ENCODE data around the gene CYTIP. TPM values are rescaled to one million over a fixed set of nuclear protein-coding genes. Genes with fewer than 3 reads are reported as not detected.
"Not testable (repeated sequence)": the region's sequence is repeated elsewhere in the genome, so short reads cannot be mapped to it uniquely, and the experiment has no call there.

The CYTIP gene
- total RNA-seq, 4 donors from 2014 or later: 0.26 to 5.5 (median 2.6) TPM; not detected in 1

DNA sequence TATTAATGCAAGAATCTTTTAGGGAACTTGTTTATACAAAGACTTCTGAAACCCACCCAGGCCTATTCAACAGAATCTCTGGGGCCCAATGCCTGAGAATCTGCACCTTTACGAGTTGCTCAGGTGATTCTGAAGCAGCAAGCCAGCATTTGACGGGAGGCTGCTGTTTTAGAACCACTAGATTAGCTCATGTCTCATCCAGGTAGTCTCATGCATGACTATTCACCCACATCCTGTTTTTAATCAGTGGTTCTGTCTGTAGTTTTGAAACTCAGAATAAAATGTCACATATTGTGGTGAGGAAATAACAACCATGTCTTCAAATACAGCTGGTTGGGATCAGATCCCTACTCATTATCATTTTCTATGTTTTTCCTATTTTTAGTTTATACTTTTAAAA, 39.5 kb downstream of the CYTIP start:
- no peak for DNase-seq
- no peak for TF ChIP-seq POLR2A (IDR thresholded peaks at IDR 0.05)
- TF ChIP-seq, protein P1, sequence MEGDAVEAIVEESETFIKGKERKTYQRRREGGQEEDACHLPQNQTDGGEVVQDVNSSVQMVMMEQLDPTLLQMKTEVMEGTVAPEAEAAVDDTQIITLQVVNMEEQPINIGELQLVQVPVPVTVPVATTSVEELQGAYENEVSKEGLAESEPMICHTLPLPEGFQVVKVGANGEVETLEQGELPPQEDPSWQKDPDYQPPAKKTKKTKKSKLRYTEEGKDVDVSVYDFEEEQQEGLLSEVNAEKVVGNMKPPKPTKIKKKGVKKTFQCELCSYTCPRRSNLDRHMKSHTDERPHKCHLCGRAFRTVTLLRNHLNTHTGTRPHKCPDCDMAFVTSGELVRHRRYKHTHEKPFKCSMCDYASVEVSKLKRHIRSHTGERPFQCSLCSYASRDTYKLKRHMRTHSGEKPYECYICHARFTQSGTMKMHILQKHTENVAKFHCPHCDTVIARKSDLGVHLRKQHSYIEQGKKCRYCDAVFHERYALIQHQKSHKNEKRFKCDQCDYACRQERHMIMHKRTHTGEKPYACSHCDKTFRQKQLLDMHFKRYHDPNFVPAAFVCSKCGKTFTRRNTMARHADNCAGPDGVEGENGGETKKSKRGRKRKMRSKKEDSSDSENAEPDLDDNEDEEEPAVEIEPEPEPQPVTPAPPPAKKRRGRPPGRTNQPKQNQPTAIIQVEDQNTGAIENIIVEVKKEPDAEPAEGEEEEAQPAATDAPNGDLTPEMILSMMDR (IDR thresholded peaks at IDR 0.05): no peak
- no peak overlapping the region for H3K27ac ChIP-seq
- no peaks in the 10 kb centered on the region for H3K9me3 ChIP-seq
- H3K4me1 ChIP-seq: no peaks in the 10 kb centered on the region
- H3K36me3 ChIP-seq: no peaks in the 10 kb centered on the region
- H3K4me3 ChIP-seq: no peak overlapping the region
- intact Hi-C loops (cut with DNase I; ENCODE audit: low total_unique reads): no loop called here
- H3K27me3 ChIP-seq: no peaks in the 10 kb centered on the region

DNA sequence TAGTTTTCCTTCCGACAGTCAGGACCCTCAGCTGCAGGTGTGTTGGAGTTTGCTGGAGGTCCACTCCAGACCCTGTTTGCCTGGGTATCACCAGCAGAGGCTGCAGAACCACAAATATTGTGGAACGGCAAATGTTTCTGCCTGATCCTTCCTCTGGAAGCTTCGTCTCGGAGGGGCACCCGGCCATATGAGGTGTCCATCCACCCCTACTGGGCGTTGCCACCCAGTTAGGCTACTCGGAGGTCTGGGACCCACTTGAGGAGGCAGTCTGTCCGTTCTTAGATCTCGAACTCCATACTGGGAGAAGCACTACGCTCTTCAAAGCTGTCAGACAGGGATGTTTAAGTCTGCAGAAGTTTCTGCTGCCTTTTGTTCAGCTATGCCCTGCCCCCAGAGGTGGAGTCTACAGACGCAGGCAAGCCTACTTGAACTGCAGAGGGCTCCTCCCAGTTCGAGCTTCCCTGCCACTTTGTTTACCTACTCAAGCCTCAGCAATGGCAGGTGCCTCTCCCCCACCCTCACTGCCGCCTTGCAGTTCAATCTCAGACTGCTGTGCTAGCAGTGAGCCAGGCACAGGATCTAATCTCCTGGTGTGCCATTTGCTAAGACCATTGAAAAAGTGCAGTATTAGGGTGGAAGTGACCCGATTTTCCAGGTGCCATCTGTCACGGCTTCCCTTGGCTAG, 40.9 kb downstream of the CYTIP start:
- H3K4me1 ChIP-seq; DNase-seq; intact Hi-C loops (cut with DNase I; ENCODE audit: low total_unique reads); H3K36me3 ChIP-seq; H3K27ac ChIP-seq; H3K4me3 ChIP-seq; H3K27me3 ChIP-seq; H3K9me3 ChIP-seq: not testable (repeated sequence)

DNA sequence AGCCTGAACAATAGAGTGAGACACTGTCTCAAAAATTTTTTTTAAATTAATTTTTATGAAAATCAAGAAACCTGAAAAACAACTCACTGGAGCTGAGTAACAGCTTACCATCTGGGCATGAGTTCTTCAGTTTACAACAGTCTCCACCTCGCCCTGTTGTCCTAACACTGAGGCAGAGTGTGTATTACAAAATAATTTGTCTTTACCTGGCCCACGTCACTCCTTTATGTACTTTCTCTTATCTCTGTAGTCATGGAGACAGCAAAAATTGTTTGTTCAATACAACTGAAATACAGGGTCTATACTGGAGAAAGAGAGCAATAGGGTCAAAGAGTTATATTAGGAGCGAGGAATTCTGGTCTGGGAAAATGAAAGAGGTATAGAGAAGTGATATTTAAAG, 48.1 kb downstream of the CYTIP start:
- no peak for DNase-seq
- intact Hi-C loops (cut with DNase I; ENCODE audit: low total_unique reads): no loop called here
- no peak for TF ChIP-seq POLR2A (IDR thresholded peaks at IDR 0.05)
- Histone ChIP-seq H3K9me3 (no peaks in the 10 kb centered on the region), H3K27ac (no peak overlapping the region), H3K4me3 (no peak overlapping the region), H3K4me1 (no peaks in the 10 kb centered on the region), H3K36me3 (no peaks in the 10 kb centered on the region), H3K27me3 (no peaks in the 10 kb centered on the region)

DNA sequence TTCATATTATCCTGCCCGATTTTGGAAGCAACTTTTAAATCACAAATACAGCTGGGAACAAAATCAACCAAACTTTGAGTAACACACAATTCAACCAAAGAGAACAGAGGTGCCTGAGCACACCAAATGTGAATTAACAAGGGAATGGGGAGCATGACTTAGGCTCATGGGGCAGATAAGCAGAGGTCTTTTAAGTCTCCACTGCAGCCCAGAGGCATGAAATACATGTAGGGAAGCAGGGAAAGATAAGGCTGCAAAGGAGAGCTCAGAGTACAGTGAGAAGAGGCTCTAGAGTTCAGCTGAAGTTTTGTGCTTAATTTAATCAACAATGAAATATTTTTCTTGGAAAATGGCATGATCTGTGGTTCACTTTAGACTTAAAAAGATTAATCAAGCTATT, 49.0 kb downstream of the CYTIP start:
- TF ChIP-seq, protein P1 (IDR thresholded peaks at IDR 0.05): no peak
- TF ChIP-seq POLR2A (IDR thresholded peaks at IDR 0.05): no peak
- DNase-seq: no peak
- Histone ChIP-seq H3K9me3 (no peaks in the 10 kb centered on the region), H3K27me3 (no peaks in the 10 kb centered on the region), H3K36me3 (no peaks in the 10 kb centered on the region), H3K27ac (no peak overlapping the region), H3K4me1 (no peaks in the 10 kb centered on the region), H3K4me3 (no peak overlapping the region)
- intact Hi-C loops (cut with DNase I; ENCODE audit: low total_unique reads): no loop called here

DNA sequence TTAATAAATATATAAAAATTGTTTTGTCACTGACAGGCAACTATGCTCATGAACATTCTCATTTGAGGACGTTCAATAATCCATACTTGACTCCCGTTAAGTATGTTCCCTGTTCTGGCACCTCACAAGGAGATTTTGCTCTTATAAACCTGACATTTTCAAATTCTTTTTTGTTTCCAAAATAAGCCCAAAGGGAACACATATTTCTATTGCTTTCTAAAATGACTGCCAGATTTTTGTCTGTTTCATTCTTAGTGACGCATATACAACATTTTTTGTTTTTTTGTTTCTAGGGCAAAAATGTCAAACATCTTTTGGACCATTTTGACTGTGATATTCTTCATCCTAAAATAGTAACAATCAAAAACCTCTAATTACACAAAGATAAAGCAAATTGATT, 50.5 kb downstream of the CYTIP start:
- TF ChIP-seq, protein P1 (IDR thresholded peaks at IDR 0.05): no peak
- TF ChIP-seq POLR2A (IDR thresholded peaks at IDR 0.05): no peak
- Histone ChIP-seq H3K27me3 (no peaks in the 10 kb centered on the region), H3K27ac (no peak overlapping the region), H3K36me3 (no peaks in the 10 kb centered on the region), H3K4me1 (no peaks in the 10 kb centered on the region), H3K9me3 (no peaks in the 10 kb centered on the region), H3K4me3 (no peak overlapping the region)
- no peak for DNase-seq
- intact Hi-C loops (cut with DNase I; ENCODE audit: low total_unique reads): no loop called here

DNA sequence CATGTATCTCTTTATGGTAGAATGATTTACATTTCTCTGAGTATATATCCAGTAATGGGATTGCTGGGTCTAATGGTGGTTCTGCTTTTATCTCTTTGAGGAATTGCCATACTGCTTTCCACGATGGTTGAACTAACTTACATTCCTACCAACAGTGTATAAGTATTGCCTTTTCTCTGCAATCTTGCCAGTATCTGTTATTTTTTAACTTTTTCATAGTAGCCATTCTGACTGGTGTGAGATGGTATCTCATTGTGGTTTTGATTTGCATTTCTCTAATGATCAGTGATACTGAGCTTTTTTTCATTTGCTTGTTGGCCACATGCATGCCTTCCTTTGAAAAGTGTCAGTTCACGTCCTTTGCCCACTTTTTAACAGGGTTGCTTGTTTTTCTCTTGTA, 55.1 kb downstream of the CYTIP start:
- H3K27ac ChIP-seq: no peak overlapping the region
- H3K4me3 ChIP-seq: no peak overlapping the region
- H3K9me3 ChIP-seq: no peaks in the 10 kb centered on the region
- H3K36me3 ChIP-seq: no peaks in the 10 kb centered on the region
- no peaks in the 10 kb centered on the region for H3K27me3 ChIP-seq
- TF ChIP-seq POLR2A (IDR thresholded peaks at IDR 0.05): no peak
- TF ChIP-seq, protein P1 (IDR thresholded peaks at IDR 0.05): no peak
- intact Hi-C loops (cut with DNase I; ENCODE audit: low total_unique reads): no loop called here
- DNase-seq: no peak
- H3K4me1 ChIP-seq: no peaks in the 10 kb centered on the region
